Umbilical cord (tissue), 2 donors: ENCODE measurements around the gene BCOR. TPM values are rescaled to one million over a fixed set of nuclear protein-coding genes. Genes with fewer than 3 reads are reported as not detected.

Source experiments
- DNase-seq: peaks from one replicate; pipeline ENCODE4 v3.0.0-alpha.2; 2015; ENCODE audit warnings: low spot score
- total RNA-seq: library from RNA; depleted of rRNA; stranded (reverse); fragments of >200 nt; gene quantifications from one replicate; pipeline ENCODE4 v1.2.3, GENCODE V29; 2014; ENCODE audit warnings: low replicate concordance; ENCODE audit not compliant: insufficient read depth

BCOR gene
- total RNA-seq, 1 donor from 2014 or later: 16.1 TPM

GRCh38 chrX:40112996-40113395, 15.2 kb upstream of the BCOR start:
- no peak for DNase-seq

- DNase-seq: no peak
Measured at GRCh38 chrX:40111868-40112267, 14.1 kb upstream of the BCOR start.

GRCh38 chrX:40109288-40110008, 11.7 kb upstream of the BCOR start:
- DNase-seq: peak; percentile 64

- peak; percentile 76 for DNase-seq
Measured at GRCh38 chrX:40108959-40109287, 11.2 kb upstream of the BCOR start.

- DNase-seq: peak; percentile 35
Measured at GRCh38 chrX:40108162-40108958, 10.6 kb upstream of the BCOR start.

- peak; percentile 33 for DNase-seq
Measured at GRCh38 chrX:40107291-40108161, 9.8 kb upstream of the BCOR start.

- DNase-seq: peak; percentile 59
Measured at GRCh38 chrX:40106676-40107290, 9.0 kb upstream of the BCOR start.

- peak; percentile 73 for DNase-seq
Measured at GRCh38 chrX:40105835-40106675, 8.3 kb upstream of the BCOR start.

- peak; percentile 26 for DNase-seq
Measured at GRCh38 chrX:40104985-40105834, 7.5 kb upstream of the BCOR start.

GRCh38 chrX:40104630-40104984, 6.8 kb upstream of the BCOR start:
- DNase-seq: peak; percentile 47

GRCh38 chrX:40103565-40104323, 6.0 kb upstream of the BCOR start:
- no peak for DNase-seq

- DNase-seq: no peak
Measured at GRCh38 chrX:40102393-40103381, 4.9 kb upstream of the BCOR start.

- DNase-seq: no peak
Measured at GRCh38 chrX:40101430-40101802, 3.7 kb upstream of the BCOR start.

GRCh38 chrX:40100537-40101429, 3.0 kb upstream of the BCOR start:
- DNase-seq: peak; percentile 53

- DNase-seq: peak; percentile 33
Measured at GRCh38 chrX:40100141-40100536, 2.4 kb upstream of the BCOR start.

GRCh38 chrX:40099055-40099958, 1.5 kb upstream of the BCOR start:
- DNase-seq: no peak
